Lower leg skin (tissue), 4 donors: ENCODE measurements around the gene SLC7A4. TPM values are rescaled to one million over a fixed set of nuclear protein-coding genes. Genes with fewer than 3 reads are reported as not detected.

Experiments
- DNase-seq, 2 donors: peaks; one replicate each; pipeline ENCODE4 v3.0.0-alpha.2; 2019; ENCODE audit warnings: low spot score in 2 of 2
- H3K4me3 ChIP-seq: fragments of 200-600 bp; sonication (generic); 2 replicates; pipeline ENCODE4 v1.5.1; 2017; ENCODE audit warnings: mild to moderate bottlenecking, low read depth; ENCODE audit not compliant: poor library complexity, severe bottlenecking
- CTCF ChIP-seq, 3 donors: fragments of 450-650 bp; IDR thresholded peaks; one replicate each; pipeline ENCODE4 v1.5.1; 2016; ENCODE audit warnings: antibody characterized with exemption in 3 of 3, mild to moderate bottlenecking in 3 of 3, moderate library complexity in 2 of 3
- POLR2A ChIP-seq, 2 donors: fragments of 450-650 bp; IDR thresholded peaks; one replicate each; pipeline ENCODE4 v1.6.1; 2016 to 2017; ENCODE audit warnings: antibody characterized with exemption in 2 of 2, mild to moderate bottlenecking in 1 of 2, moderate library complexity in 1 of 2
- WGBS, 2 donors: methylation state at CpG; one replicate each; pipeline ENCODE4 v1.1.5; 2018; 5-methylcytosine and 5-hydroxymethylcytosine counted together
- intact Hi-C: fragments of 100-400 bp; cut with DNase I; formaldehyde crosslinking; loops from one replicate; pipeline ENCODE4 v1.15.0; 2023; ENCODE audit warnings: low total_unique reads
- total RNA-seq, 4 donors: library from RNA; depleted of rRNA; stranded (reverse); fragments of >200 nt; gene quantifications; one replicate each; pipeline ENCODE4 v1.1.0, GENCODE V29; 2016

Gene SLC7A4
- total RNA-seq, 4 donors from 2014 or later = 1.5 to 4.5 (median 2.8) TPM

- no peak overlapping the region for H3K4me3 ChIP-seq
- DNase-seq = no peak
- WGBS, 2 donors = 75 to 82% methylated on average over 13 of the region's 13 CpGs
- no peak for TF ChIP-seq CTCF (IDR thresholded peaks at IDR 0.05)
- no peak for TF ChIP-seq POLR2A (IDR thresholded peaks at IDR 0.05)
- intact Hi-C loops = no loop called here
Observed at GRCh38 chr22:21022955-21023614, 9.3 kb downstream of the SLC7A4 start.

- H3K4me3 ChIP-seq = no peak overlapping the region
- TF ChIP-seq CTCF (IDR thresholded peaks at IDR 0.05) = no peak
- no peak for TF ChIP-seq POLR2A (IDR thresholded peaks at IDR 0.05)
- DNase-seq = no peak
- intact Hi-C loops = no loop called here
- 67 to 78% methylated on average over 10 of the region's 10 CpGs for WGBS, 2 donors
Observed at GRCh38 chr22:21022507-21022906, 9.9 kb downstream of the SLC7A4 start.

GRCh38 chr22:21020802-21021429, 11.4 kb downstream of the SLC7A4 start:
- no peak overlapping the region for H3K4me3 ChIP-seq
- WGBS, 2 donors = 66 to 70% methylated on average over 7 of the region's 7 CpGs
- intact Hi-C loops = no loop called here
- TF ChIP-seq POLR2A (IDR thresholded peaks at IDR 0.05) = no peak
- TF ChIP-seq CTCF (IDR thresholded peaks at IDR 0.05) = no peak
- DNase-seq = no peak

DNA sequence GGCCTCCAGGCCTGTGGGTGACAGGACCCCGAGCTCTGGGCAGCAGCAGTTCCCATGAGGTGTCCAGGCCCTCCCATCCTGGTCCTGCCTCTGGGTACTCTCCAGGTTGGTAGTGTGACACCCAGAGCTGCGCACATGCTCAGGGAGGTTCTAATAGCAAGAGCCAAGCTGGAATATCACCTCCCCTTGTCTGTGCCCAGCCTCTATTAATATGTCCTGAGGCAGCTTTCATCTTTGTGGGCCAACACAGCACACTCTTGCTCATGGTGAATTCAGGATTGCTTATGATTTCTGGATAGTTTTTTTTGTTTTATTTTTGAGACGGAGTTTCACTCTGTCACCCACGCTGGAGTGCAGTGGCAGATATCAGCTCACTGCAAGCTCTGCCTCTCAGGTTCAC, 14.0 kb downstream of the SLC7A4 start:
- intact Hi-C loops = no loop called here
- no peak overlapping the region for H3K4me3 ChIP-seq
- TF ChIP-seq CTCF (IDR thresholded peaks at IDR 0.05) (no peak), POLR2A (IDR thresholded peaks at IDR 0.05) (no peak)
- DNase-seq = no peak
- 91 to 99% methylated on average over 4 of the region's 4 CpGs for WGBS, 2 donors

DNA sequence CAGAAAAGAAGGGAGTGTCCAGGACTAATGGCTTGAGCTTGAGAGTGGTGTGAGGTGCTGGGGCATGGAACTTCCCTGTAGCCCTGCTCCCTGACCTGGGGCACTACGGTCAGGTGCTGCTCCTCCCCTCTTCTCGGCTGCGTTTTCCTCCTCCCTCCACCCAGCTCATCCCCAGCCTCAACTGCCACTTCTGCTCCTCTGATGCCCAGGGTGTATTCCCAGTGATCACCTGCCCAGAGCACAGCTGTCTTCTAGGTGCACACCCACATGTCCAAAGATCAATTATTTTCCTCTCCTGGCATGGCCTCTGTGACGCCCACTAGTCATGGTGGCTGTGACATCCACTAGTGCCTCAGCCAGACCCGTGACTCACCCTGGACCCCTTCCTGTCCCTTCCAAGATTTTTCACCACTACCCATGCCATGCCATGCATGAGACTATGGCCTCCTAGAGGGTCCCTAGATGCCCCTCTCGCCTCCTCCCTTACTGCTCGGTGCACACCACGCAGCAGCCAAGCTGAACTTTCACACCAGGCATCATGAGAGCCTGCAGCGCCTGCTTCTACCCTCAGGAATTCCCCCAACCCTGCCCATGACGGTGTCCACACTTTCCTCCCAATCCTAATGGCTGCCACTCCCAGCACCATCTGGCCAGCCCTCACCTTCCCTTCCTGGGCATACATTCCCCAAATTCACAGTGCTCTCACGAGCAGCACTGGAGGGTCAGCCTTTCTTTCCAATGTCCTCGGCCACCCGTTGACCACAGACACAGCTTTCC, 15.5 kb downstream of the SLC7A4 start:
- intact Hi-C loops = no loop called here
- H3K4me3 ChIP-seq = no peak overlapping the region
- no peak for TF ChIP-seq CTCF (IDR thresholded peaks at IDR 0.05)
- no peak for TF ChIP-seq POLR2A (IDR thresholded peaks at IDR 0.05)
- DNase-seq = no peak
- WGBS, 2 donors = 87 to 88% methylated on average over 13 of the region's 13 CpGs
